ENCODE results near the gene ZFP1.

ZFP1 gene

DNA sequence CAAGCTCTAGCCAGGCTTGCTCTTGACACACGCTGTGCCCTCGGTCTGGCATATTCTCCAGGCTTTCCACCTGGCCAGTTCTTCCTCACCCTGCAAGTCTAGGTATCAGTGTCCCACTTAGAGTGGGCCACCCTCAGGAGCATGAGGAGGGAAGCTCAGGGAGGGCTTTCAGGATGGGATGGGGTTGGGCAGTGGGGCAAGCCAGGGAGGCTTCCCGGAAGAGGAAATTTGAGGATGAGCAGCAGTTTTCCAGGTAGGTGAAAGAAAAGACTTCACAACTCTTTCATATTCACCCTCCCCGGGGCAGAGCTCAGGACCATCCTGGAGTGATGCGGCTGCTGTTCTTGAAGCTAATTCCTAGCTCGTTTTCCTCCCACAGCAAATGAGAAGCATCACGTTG, 17.2 kb upstream of the ZFP1 start:
- FAIRE-seq (no peak), DNase-seq (ENCODE audit: insufficient read length) (no peak)
- TF ChIP-seq POLR2AphosphoS5 (IDR thresholded peaks at IDR 0.05; ENCODE audit: low read depth, low read length) (no peak), POLR2A (IDR thresholded peaks at IDR 0.05; ENCODE audit: low read depth, low read length) (no peak), TAF1 (IDR thresholded peaks at IDR 0.05; ENCODE audit: borderline replicate concordance, low read depth, low read length) (no peak)

DNA sequence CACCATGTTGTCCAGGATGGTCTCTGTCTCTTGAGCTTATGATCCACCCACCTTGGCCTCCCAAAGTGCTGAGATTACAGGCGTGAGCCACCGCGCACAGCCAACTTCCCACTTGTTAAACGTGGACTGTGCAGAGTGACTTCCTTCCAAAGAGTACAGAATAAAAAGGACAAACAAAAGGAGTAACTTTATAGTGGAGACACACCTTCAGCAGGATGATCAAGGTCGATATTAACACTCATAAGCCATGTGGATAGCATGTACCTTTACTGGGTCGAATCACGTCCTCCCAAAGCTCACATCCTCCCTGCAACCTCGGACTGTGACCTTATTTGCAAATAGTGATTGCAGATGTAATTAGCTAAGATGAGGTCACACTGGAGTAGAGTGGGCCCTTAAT, 10.1 kb upstream of the ZFP1 start:
- DNase-seq (ENCODE audit: insufficient read length) (no peak), FAIRE-seq (no peak)
- no peak for TF ChIP-seq TAF1 (IDR thresholded peaks at IDR 0.05; ENCODE audit: borderline replicate concordance, low read depth, low read length)
- no peak for TF ChIP-seq POLR2A (IDR thresholded peaks at IDR 0.05; ENCODE audit: low read depth, low read length)
- no peak for TF ChIP-seq POLR2AphosphoS5 (IDR thresholded peaks at IDR 0.05; ENCODE audit: low read depth, low read length)

DNA sequence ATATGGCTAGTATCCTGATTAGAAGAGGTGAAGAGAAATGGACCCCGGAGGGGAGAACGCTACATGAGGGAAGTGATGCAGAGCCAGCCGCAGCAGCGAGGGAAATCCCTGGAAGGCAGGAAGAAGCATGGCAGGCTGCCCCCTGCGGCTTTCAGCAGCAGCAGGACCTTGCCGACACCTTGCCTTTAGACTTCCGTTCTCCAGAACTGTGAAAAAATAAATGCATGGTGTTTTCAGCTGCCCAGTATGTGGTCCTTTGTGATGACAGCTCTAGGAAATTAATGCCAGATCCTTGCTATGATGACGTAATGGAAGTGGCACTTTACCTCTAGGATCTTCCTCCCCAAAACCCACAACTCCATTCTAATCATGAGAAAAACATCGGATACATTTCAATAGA, 9.7 kb upstream of the ZFP1 start:
- TF ChIP-seq POLR2A (IDR thresholded peaks at IDR 0.05; ENCODE audit: low read depth, low read length) (no peak), TAF1 (IDR thresholded peaks at IDR 0.05; ENCODE audit: borderline replicate concordance, low read depth, low read length) (no peak), POLR2AphosphoS5 (IDR thresholded peaks at IDR 0.05; ENCODE audit: low read depth, low read length) (no peak)
- no peak for FAIRE-seq

DNA sequence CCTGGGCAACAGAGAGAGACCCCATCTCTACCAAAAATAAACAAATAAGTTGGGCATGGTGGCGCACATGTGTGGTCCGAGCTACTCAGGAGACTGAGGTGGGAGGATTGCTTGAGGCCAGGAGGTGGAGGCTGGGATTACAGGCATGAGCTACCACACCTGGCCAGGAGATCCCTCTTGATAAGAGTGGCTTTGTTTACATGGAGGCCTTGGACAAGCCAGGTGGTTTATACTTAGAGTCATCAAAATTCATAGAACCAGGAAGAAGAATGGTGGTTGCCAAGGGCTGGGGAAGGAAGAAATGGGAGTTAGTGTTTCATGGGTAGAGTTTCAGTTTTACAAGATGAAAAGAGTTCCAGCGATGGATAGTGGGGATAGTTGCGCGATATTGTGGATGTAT, 8.8 kb upstream of the ZFP1 start:
- FAIRE-seq (no peak), DNase-seq (ENCODE audit: insufficient read length) (no peak)
- TF ChIP-seq POLR2A (IDR thresholded peaks at IDR 0.05; ENCODE audit: low read depth, low read length) = no peak

More for the DNA sequence above, 9.7 kb upstream of the ZFP1 start:
- DNase-seq (ENCODE audit: insufficient read length) = no peak

DNA sequence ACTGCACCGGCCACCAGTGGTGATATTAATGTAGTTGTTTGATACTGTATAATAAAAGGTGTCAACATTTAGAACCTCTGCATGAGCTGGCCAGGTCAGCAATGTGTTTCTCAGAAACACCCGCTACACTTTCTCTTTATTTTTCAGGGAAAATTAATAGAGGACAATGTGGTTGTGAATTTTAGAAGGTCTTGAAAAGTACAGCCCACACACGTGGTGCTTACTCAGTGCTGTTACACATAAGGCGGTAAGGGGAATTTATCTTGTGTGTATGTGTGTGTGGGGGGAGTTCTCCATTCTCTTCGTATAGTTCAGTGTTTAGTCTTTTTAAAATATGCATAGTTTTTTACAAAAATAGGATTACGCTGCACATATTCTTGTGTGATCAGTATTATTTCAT, 4.4 kb upstream of the ZFP1 start:
- DNase-seq (ENCODE audit: insufficient read length) (no peak), FAIRE-seq (no peak)
- no peak for TF ChIP-seq POLR2AphosphoS5 (IDR thresholded peaks at IDR 0.05; ENCODE audit: low read depth, low read length)
- TF ChIP-seq TAF1 (IDR thresholded peaks at IDR 0.05; ENCODE audit: borderline replicate concordance, low read depth, low read length) = no peak

DNA sequence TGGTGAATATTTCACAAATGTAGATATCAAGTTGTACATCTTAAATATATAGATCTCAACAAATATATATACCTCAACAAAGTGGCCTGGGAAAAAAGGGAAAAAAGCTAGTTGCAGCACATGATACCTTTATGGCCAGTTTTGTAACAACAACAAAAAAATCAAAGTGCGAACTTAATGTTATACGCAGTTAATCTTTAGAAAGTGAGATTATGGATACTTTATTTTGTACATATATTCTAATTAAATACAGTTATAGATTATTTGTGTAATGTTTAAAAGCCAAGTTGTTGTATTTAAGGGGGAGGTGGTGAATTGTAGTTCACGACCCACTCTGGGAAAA, 385 bp upstream of the ZFP1 start:
- TF ChIP-seq POLR2AphosphoS5 (IDR thresholded peaks at IDR 0.05; ENCODE audit: low read depth, low read length) (no peak), POLR2A (IDR thresholded peaks at IDR 0.05; ENCODE audit: low read depth, low read length) (no peak), TAF1 (IDR thresholded peaks at IDR 0.05; ENCODE audit: borderline replicate concordance, low read depth, low read length) (no peak)
- FAIRE-seq = no peak
- DNase-seq (ENCODE audit: insufficient read length) = no peak

DNA sequence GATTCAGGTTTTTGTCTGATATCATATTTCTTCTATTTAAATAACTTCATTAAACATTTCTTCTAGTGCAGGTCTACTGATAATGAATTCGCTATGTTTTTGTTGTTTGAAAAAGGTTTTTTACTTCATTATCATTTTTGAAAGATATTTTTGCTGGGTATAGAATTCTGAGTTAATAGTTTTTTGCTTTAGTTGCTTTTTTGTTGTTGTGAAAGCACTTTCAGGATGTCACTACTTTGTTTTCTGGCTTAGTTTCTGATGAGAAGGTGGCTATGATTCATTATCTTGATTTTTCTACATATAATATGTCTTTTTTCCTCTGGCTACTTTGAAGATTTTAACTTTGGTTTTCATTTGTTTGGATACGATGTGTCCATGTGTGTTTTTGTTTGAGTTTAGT, 3.5 kb downstream of the ZFP1 start:
- DNase-seq (ENCODE audit: insufficient read length) (no peak), FAIRE-seq (no peak)
- TF ChIP-seq POLR2A (IDR thresholded peaks at IDR 0.05; ENCODE audit: low read depth, low read length) = no peak

DNA sequence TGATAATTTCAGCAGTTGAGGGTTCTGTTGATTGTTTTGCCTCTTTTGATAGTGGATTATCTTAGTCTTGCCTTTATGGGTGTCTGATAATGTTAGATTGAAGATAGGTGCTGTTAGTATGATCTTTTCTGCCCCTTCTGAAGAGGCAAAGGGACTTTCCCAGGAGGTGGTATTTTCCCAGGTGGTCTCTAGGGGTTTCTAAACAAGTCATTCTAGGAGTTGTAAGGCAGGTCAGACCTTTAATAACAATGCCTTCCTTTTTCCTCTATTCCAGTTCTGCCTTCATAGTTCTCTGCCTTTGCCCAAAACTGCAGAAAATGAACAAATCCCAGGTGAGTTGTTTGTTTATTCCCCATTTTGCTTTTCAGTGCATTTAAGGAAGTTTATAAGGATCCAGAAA, 4.3 kb downstream of the ZFP1 start:
- no peak for FAIRE-seq
- no peak for DNase-seq (ENCODE audit: insufficient read length)
- TF ChIP-seq TAF1 (IDR thresholded peaks at IDR 0.05; ENCODE audit: borderline replicate concordance, low read depth, low read length) (no peak), POLR2AphosphoS5 (IDR thresholded peaks at IDR 0.05; ENCODE audit: low read depth, low read length) (no peak), POLR2A (IDR thresholded peaks at IDR 0.05; ENCODE audit: low read depth, low read length) (no peak)

DNA sequence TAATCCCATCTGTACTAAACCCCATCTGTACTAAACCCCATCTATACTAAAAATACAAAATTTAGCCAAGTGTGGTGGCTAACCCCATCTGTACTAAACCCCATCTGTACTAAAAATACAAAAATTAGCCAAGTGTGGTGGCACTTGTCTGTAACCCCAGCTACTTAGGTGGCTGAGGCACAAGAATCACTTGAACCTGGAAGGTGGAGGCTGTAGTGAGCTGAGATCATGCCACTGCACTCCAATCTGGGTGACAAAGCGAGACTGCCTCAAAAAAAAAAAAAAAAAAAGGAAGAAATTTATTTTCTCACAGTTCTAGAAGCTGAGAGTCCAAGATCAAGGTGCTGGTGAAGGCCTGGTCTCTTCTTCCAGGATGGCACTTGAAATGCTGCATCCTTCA, 12.1 kb downstream of the ZFP1 start:
- FAIRE-seq (no peak), DNase-seq (ENCODE audit: insufficient read length) (no peak)
- TF ChIP-seq POLR2A (IDR thresholded peaks at IDR 0.05; ENCODE audit: low read depth, low read length) (no peak), POLR2AphosphoS5 (IDR thresholded peaks at IDR 0.05; ENCODE audit: low read depth, low read length) (no peak), TAF1 (IDR thresholded peaks at IDR 0.05; ENCODE audit: borderline replicate concordance, low read depth, low read length) (no peak)

DNA sequence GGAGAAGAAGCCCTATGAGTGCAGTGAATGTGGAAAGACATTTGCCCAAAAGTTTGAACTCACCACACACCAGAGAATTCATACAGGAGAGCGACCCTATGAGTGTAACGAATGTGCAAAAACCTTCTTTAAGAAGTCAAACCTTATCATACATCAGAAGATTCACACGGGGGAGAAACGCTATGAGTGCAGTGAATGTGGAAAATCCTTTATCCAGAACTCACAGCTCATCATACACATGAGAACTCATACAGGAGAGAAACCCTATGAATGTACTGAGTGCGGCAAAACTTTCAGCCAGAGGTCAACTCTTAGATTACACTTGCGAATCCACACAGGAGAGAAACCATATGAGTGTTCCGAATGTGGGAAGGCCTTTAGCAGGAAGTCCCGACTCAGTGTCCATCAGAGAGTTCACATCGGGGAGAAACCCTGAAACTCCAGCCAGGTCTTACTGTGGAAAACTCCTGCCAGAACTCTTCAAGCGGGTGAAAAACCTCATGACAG, 21.6 kb downstream of the ZFP1 start:
- FAIRE-seq (no peak), DNase-seq (ENCODE audit: insufficient read length) (no peak)
- TF ChIP-seq POLR2A (IDR thresholded peaks at IDR 0.05; ENCODE audit: low read depth, low read length) = no peak
- TF ChIP-seq TAF1 (IDR thresholded peaks at IDR 0.05; ENCODE audit: borderline replicate concordance, low read depth, low read length) = no peak
- TF ChIP-seq POLR2AphosphoS5 (IDR thresholded peaks at IDR 0.05; ENCODE audit: low read depth, low read length) = no peak

DNA sequence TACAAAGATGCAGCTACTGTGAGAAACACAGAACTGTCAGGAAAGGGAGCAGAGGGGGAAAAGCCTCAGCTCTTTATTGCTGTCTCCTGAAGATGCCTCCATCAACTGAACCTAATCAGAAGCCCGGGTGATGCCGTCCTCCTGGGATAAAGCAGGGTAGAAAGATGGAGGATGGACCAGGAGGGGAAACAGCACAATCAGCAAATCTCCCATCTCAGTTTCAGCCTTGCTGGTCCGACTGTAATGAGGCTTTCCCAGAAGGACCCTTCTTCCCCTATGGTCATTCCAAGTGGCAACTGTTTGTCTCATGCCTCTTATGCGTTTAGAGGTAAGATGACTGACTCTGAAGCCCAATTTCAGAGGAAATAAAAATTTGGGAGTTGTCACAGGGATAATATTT, 24.3 kb downstream of the ZFP1 start:
- DNase-seq (ENCODE audit: insufficient read length) = no peak
- no peak for FAIRE-seq
- TF ChIP-seq POLR2AphosphoS5 (IDR thresholded peaks at IDR 0.05; ENCODE audit: low read depth, low read length) (no peak), TAF1 (IDR thresholded peaks at IDR 0.05; ENCODE audit: borderline replicate concordance, low read depth, low read length) (no peak), POLR2A (IDR thresholded peaks at IDR 0.05; ENCODE audit: low read depth, low read length) (no peak)

DNA sequence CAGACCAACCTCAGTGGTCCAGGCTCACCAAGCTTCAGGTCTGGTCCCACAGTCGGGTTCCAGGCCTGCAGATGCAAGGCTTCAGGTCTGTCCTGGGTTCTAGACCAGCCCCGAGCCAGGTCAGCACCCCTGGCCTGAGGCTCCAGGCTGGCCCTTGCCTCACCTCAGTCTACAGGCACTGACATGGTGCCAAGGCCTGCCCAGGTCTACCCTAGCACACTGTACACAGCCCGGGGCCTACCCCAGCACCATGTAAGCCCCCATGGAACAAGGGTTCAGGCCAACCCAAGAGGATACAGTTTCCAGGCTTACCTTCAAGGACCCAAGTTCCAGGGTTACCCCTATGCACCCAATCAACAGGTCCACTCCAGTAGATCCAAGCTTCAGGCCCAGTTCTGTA, 26.8 kb downstream of the ZFP1 start:
- no peak for FAIRE-seq
- TF ChIP-seq POLR2A (IDR thresholded peaks at IDR 0.05; ENCODE audit: low read depth, low read length) (no peak), TAF1 (IDR thresholded peaks at IDR 0.05; ENCODE audit: borderline replicate concordance, low read depth, low read length) (no peak), POLR2AphosphoS5 (IDR thresholded peaks at IDR 0.05; ENCODE audit: low read depth, low read length) (no peak)
- no peak for DNase-seq (ENCODE audit: insufficient read length)

DNA sequence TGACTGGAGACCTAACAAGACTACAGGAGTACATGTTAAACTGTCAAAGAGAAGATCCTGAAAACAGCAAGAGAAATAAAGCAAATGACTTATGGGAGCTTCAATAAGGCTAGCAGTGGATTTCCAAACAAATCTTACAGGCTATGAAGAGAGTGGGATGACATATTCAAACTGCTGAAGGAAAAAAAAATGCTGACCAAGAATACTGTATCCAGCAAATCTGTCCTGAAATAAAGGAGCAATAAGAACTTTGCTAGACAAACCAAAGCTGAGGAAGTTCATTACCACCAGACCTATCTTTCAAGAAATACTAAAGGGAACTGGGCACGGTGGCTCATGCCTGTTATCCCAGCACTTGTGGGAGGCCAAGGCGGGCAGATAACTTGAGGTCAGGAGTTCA, 28.6 kb downstream of the ZFP1 start:
- no peak for TF ChIP-seq POLR2AphosphoS5 (IDR thresholded peaks at IDR 0.05; ENCODE audit: low read depth, low read length)
- DNase-seq (ENCODE audit: insufficient read length) (no peak), FAIRE-seq (no peak)
